Measurements from ENCODE around the gene AVL9. TPM values are rescaled to one million over a fixed set of nuclear protein-coding genes. Genes with fewer than 3 reads are reported as not detected.
"Not testable (repeated sequence)": the region's sequence is repeated elsewhere in the genome, so short reads cannot be mapped to it uniquely, and the experiment has no call there.

AVL9 gene
- total RNA-seq, 8 experiments from 2014 or later, result 21.3 to 38.4 (median 32.9) TPM

DNA sequence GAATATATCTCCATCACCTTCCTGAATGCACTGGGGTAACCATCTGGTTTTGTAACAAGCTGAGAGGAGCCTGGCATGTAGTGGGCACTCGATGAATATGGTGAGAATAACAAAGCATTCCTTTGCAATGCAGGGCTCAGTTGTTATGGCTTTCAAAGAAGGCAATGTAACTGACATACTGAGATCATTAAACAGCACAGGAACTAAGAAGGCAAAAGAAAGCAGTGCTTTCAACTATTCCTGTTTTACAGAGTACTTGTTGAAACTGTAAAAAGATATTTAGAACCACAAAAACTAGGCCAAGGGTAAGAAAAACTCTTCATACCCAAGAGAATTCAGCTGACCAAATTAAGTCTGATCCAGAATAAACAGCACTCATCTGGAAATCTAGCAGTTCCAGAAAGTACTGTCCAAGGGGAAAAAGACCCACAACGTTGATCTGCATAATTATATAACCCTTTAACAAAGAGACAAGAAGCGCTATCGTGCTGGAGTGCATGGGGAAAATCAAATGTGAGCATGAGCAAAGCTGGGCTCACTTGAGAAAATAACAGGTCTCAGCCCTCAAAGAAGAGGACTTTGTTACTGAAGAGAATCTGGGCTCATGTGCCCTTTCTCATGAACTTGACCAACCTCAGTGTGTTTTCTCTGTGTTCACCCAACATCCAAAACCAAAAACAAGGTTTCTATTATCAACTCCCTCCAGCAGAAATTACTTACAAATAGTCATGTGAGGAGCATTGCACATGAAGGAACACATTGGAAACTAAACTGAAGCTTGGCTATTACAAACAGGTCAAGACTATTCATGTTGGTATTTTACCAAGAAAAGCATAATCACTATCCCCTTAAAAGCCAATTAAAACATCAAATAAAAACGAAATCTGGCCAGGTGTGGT is 116.2 kb downstream of the AVL9 start:
- H3K27ac ChIP-seq, result no peak overlapping the region
- peaks cover 0 to 3% of the 10 kb centered on the region in 2 donors for H3K4me1 ChIP-seq (replicated peaks in 1 of 2)
- ATAC-seq (replicated peaks in 6 of 8), result peak in 6 of 8 experiments; percentile 16 to 99 (median 68)
- WGBS, 10 experiments, result 21 to 100% (median 50%) methylated on average over 2 to 4 of the region's 5 CpGs; no CpG with 5 or more reads in 1 of the 10 experiments
- in situ Hi-C loops (cut with MboI; ENCODE audit: low pct_unique_long_range_greater_than_20kb in 2 of 9, low sequenced_read_pairs in 9 of 9, unreplicated experiment in 9 of 9), result no loop called here
- no peak overlapping the region for H3K4me3 ChIP-seq

DNA sequence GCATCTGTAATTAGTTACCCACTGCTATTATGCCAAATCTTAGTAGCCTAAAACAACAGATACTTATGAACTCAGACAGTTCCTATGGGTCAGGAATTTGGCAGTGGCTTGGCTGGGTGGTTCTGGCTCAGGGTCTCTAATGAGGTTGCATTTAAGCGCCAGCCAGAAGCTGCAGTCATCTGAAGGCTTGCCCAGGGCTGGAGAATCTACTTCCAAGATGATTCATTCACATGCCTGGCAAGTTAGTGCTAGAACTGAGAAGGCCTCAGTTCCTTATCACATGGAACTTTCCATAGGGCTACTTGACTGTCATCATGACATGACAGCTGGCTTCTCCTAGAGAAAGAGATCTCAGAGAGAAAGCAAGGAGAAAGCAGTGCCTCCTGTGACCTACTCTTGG is 121.3 kb downstream of the AVL9 start:
- peak in 3 of 8 experiments; percentile 30 to 89 (median 85) for ATAC-seq (replicated peaks in 6 of 8)
- Histone ChIP-seq H3K27ac (no peak overlapping the region), H3K4me1 (replicated peaks in 1 of 2) (no peaks in the 10 kb centered on the region), H3K4me3 (no peak overlapping the region)
- in situ Hi-C loops (cut with MboI; ENCODE audit: low pct_unique_long_range_greater_than_20kb in 2 of 9, low sequenced_read_pairs in 9 of 9, unreplicated experiment in 9 of 9), result no loop called here
- WGBS, 10 experiments, result 40 to 100% methylated on average over 1 of the region's 1 CpG; no CpG with 5 or more reads in 8 of the 10 experiments

DNA sequence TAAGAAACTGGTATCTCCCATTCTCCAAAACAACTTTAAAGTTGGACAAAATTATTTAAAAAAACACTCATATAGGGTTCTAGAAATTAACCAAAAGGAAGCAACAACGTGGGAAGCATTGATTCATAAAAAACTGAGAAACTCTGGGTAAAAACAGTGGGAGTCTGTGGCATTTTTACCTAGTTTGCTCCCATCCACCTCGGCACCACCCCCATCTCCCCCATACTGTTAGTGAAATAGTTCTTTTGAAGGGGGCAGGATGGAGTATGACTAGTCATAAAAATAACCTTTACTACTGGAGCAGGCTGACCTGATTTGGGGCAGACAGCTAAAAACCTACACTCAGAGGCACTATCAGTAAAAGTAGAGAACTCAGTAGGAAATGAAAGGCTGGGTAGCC is 123.2 kb downstream of the AVL9 start:
- Histone ChIP-seq H3K4me1 (replicated peaks in 1 of 2) (no peaks in the 10 kb centered on the region), H3K4me3 (no peak overlapping the region), H3K27ac (no peak overlapping the region)
- no peak for ATAC-seq (replicated peaks in 6 of 8)
- in situ Hi-C loops (cut with MboI; ENCODE audit: low pct_unique_long_range_greater_than_20kb in 2 of 9, low sequenced_read_pairs in 9 of 9, unreplicated experiment in 9 of 9), result no loop called here
- WGBS, 10 experiments, result 56 to 100% (median 79%) methylated on average over 1 to 2 of the region's 2 CpGs; no CpG with 5 or more reads in 2 of the 10 experiments

DNA sequence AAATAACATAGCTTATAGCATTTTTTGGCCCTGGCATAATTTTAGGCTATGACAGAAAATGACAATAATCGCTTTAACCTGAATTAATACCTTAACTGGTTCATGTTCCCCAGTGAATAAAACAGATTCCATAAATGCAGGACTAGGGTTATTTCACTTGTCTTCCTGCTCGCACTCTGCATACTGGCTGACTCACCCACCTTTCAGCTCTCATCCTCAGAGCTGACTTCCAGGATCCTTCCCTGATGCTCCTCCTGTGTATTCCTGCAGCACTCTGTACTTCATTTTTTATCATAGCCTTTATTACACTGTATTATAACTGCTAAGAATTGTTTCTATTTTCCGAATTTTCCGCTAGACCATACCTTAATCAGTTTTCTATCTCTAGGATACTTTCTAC is 123.7 kb downstream of the AVL9 start:
- Histone ChIP-seq H3K4me3 (no peak overlapping the region), H3K27ac (no peak overlapping the region), H3K4me1 (replicated peaks in 1 of 2) (no peaks in the 10 kb centered on the region)
- WGBS, 10 experiments, result 67 to 90% (median 80%) methylated on average over 2 to 4 of the region's 4 CpGs; no CpG with 5 or more reads in 2 of the 10 experiments
- in situ Hi-C loops (cut with MboI; ENCODE audit: low pct_unique_long_range_greater_than_20kb in 2 of 9, low sequenced_read_pairs in 9 of 9, unreplicated experiment in 9 of 9), result no loop called here
- peak in 3 of 8 experiments; percentile 47 to 72 (median 51) for ATAC-seq (replicated peaks in 6 of 8)

DNA sequence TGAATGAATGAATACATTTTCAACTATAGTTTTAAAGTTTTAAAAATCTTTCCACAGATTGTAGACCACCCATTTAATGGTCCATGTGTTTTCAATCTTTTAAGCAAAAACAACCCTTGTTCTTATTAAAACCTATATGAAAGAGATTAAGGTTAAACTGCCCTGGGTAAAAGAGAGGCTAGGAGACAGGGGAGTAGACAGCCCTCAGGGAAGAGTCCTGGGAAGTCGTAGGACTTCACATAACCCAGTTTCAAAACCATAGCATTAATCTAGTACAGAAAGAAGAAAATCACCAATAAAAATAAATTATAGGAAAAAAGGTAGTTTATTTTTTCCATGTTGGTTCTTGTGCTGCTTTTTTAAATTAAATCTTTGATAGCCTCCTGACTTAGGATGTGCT is 124.1 kb downstream of the AVL9 start:
- in situ Hi-C loops (cut with MboI; ENCODE audit: low pct_unique_long_range_greater_than_20kb in 2 of 9, low sequenced_read_pairs in 9 of 9, unreplicated experiment in 9 of 9); H3K4me1 ChIP-seq (replicated peaks in 1 of 2); H3K27ac ChIP-seq; H3K4me3 ChIP-seq; ATAC-seq (replicated peaks in 6 of 8): not testable (repeated sequence)
- 57 to 100% (median 93%) methylated on average over 1 of the region's 1 CpG; no CpG with 5 or more reads in 4 of the 10 experiments for WGBS, 10 experiments

DNA sequence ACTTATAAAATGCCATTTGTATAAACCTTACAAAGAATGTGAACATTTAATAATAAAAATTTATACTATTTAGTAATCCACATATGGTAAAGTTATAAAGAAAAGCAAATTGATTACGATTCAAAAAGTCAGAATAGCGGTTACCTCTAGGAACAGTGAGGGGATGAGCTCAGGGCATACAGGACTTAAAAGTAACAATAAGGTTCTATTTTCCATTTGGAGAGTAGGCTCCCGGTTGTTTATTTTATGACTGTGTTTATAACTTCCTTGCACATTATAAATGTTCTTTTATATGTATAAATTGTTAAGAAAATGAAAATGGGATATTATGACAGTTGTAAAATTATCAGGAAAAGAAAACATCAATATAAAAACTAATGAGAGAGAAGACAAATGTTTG is 135.7 kb downstream of the AVL9 start:
- 47 to 88% (median 63%) methylated on average over 3 of the region's 3 CpGs for WGBS, 10 experiments
- H3K27ac ChIP-seq, result no peak overlapping the region
- no peaks in the 10 kb centered on the region for H3K4me1 ChIP-seq (replicated peaks in 1 of 2)
- H3K4me3 ChIP-seq, result no peak overlapping the region
- in situ Hi-C loops (cut with MboI; ENCODE audit: low pct_unique_long_range_greater_than_20kb in 2 of 9, low sequenced_read_pairs in 9 of 9, unreplicated experiment in 9 of 9), result no loop called here
- no peak for ATAC-seq (replicated peaks in 6 of 8)

DNA sequence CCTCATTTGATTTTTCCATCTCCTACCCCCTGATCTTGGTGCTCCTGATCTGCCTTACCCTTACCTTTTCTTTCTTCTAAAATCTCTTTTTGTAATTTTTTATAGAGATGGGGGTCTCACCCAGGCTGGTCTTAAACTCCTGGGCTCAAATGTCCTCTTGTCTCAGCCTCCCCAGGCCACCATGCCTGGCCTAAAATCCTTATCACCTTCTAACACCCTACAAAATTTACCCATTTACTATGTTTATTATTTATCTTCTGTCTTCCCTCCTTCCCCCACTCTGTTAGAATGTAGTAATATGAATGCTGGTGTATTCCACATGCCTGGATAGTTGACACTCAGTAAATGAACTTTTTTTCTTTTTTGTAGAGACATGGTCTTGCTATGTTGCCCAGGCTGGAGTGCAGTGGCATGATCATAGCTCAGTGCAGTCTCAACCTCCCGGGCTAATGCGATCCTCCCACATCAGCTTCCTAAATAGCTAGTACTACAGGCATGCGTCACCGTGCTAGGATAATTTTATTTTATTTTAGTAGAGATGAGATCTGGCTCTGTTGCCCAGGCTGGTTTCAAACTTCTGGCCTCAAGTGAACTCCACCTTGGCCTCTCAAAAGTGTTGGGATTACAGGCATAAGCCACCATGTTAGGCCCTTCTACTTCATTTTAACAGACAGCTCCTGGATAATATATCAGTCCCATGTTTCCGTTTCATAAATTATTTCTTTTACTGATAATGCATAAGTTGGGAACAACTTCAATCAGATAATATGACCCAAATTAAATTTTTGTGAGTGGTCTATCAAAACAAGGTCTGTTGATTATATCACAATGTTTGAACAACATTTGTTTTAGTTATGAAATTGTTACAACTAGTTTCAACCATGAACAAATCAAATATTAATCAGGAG is 136.6 kb downstream of the AVL9 start:
- H3K4me3 ChIP-seq; H3K4me1 ChIP-seq (replicated peaks in 1 of 2); H3K27ac ChIP-seq; ATAC-seq (replicated peaks in 6 of 8); in situ Hi-C loops (cut with MboI; ENCODE audit: low pct_unique_long_range_greater_than_20kb in 2 of 9, low sequenced_read_pairs in 9 of 9, unreplicated experiment in 9 of 9): not testable (repeated sequence)
- 72 to 100% (median 96%) methylated on average over 1 to 5 of the region's 5 CpGs for WGBS, 10 experiments

DNA sequence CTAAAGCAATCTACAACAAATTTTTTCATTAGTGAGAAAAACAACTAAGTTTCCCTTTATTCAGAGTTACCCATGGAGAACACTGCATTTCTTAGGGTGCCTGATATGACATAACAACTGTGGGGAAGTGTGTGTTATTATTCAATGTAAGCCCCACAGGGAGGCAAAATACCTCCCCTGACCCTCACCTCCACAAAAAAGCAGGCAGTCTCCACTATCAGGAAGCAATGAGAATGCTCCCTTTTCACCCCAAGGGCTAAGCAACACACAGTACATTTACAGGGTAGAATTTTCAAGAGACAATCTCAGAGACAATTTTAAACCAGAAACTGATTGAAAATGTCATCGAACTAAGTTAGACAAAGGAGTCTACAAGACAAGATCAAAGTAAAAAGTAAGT is 138.2 kb downstream of the AVL9 start:
- ATAC-seq (replicated peaks in 6 of 8); in situ Hi-C loops (cut with MboI; ENCODE audit: low pct_unique_long_range_greater_than_20kb in 2 of 9, low sequenced_read_pairs in 9 of 9, unreplicated experiment in 9 of 9): not testable (repeated sequence)
- no CpG with 5 or more reads among the region's 1 CpG for WGBS, 10 experiments

DNA sequence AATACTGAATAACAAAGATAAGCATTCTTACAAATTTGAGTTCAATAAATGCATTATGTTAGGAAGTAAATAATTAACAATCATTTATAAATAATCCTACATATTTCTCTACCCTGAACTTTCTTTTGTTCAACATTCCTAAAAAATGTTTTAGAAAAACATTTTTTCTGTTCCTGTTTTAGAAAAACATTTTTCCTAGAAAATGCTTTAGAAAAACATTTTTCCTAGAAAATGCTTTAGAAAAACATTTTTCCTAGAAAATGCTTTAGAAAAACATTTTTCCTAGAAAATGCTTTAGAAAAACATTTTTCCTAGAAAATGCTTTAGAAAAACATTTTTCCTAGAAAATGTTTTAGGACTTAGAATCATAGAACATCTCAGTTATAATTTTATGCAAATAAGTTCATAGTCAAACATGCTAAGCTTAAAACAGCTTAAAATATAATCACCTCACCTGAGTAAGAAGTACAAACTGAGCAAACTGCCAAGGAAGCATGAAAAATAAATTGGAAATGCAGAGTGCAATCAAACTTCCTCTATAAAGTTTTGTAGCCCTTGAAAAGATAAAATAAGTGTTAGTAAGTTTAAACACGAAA is 139.6 kb downstream of the AVL9 start:
- H3K4me3 ChIP-seq; H3K4me1 ChIP-seq (replicated peaks in 1 of 2); H3K27ac ChIP-seq; ATAC-seq (replicated peaks in 6 of 8); in situ Hi-C loops (cut with MboI; ENCODE audit: low pct_unique_long_range_greater_than_20kb in 2 of 9, low sequenced_read_pairs in 9 of 9, unreplicated experiment in 9 of 9): not testable (repeated sequence)
- 80 to 100% (median 80%) methylated on average over 1 of the region's 1 CpG; no CpG with 5 or more reads in 7 of the 10 experiments for WGBS, 10 experiments

More for the DNA sequence above, 138.2 kb downstream of the AVL9 start:
- H3K4me1 ChIP-seq (replicated peaks in 1 of 2); H3K4me3 ChIP-seq; H3K27ac ChIP-seq: not testable (repeated sequence)

DNA sequence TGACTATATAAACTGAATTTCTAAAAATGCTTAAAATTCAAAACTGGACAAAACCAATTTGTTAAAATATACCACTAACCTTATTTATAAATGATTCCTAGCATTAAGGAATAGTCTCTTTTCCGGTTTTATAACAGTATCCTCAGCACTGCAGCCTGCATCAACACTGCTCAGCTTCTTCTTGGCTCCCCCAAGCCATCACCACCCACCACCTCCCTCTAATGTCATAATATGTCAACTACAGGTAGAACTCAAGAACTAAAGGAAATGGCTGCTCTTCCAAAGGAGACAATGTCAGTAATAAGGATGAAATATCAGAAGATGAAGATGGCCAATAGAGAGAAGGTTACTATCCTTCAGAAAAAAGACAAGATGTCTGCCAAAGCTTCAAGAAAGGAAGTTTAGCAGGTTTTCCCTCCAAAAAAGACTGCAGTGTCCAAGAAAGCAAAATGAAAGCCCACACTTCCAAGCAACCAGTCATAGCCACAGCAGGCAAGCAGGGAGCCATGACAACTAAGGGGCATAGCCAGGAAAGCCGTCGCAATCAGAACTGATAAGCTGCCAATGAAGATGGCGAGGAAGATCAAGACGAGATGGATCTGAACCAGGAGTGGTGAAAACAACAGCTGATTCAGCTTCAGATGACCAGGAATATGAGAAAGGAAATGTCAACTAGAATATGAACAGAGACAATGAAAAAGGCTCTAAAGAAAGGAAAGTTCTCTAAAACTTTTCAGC is 141.6 kb downstream of the AVL9 start:
- ATAC-seq (replicated peaks in 6 of 8); H3K4me3 ChIP-seq; in situ Hi-C loops (cut with MboI; ENCODE audit: low pct_unique_long_range_greater_than_20kb in 2 of 9, low sequenced_read_pairs in 9 of 9, unreplicated experiment in 9 of 9); H3K4me1 ChIP-seq (replicated peaks in 1 of 2); H3K27ac ChIP-seq: not testable (repeated sequence)
- 11 to 100% (median 92%) methylated on average over 1 to 5 of the region's 5 CpGs for WGBS, 10 experiments

DNA sequence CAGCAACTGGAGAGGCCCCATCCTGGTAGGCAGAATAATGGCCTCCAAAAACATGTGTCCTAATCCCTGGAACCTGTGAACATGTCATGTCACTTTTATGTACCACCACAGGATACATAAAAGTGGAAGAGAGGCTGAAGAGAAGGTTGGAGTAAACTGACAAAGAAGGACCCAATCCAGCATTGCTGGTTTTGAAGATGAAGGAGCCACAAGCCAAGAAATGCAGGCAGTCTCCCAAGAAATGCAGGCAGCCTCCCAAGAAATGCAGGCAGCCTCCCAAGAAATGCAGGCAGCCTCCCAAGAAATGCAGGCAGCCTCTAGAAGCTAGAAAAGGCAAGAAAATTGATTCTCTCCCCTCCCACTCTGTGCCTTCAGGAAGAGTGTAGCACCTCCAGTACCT is 142.3 kb downstream of the AVL9 start:
- ATAC-seq (replicated peaks in 6 of 8); H3K4me3 ChIP-seq; H3K4me1 ChIP-seq (replicated peaks in 1 of 2); H3K27ac ChIP-seq; in situ Hi-C loops (cut with MboI; ENCODE audit: low pct_unique_long_range_greater_than_20kb in 2 of 9, low sequenced_read_pairs in 9 of 9, unreplicated experiment in 9 of 9): not testable (repeated sequence)
